NCI-H2081 treated with DMSO at 0.1 percent for 48 hours (cell line): ENCODE results near the gene EIPR1.
"Not testable (repeated sequence)": the region's sequence is repeated elsewhere in the genome, so short reads cannot be mapped to it uniquely, and the experiment has no call there.

Experiments used
- DNase-seq: peaks from one replicate; lab custom pipeline; 2025; lab: John Stamatoyannopoulos, UW

The EIPR1 gene

DNA sequence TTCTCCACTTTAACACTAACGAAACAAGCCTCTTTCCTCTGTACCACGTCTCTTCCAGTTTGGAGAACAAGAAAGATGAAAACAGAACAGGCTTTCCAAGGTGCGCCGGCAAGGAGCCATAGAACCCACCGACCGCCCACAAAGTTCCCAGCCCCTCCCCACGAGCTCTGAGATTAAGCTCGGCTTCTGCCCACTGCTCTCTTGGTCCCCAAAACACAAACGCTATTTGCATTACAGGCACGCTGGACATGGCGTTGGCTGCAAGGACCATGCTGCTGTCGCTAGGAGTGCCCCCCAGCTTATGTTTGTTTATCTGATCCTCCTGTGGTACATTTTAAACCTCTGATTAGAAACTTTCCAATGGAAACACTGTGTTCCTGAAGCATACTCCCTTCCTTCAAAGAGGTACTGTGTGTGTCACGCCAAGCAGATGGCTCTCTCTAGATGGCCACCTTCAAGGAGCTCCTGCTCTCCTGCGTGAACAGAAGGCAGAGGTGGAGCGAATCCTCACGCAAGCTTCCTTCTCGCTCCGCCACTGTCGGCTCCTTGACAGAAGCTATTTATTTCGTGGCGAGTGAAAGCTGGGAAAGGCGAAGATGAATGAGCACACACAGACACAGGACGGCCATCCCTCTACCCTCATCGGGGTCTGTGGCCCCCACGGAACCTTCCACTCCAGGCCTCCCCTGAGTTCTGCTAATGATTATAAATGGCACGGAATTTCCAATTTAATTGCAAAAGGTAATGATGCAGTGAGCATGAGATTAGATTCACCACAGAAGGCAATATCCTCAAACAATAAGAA is 166.2 kb downstream of the EIPR1 start:
- no peak for DNase-seq

DNA sequence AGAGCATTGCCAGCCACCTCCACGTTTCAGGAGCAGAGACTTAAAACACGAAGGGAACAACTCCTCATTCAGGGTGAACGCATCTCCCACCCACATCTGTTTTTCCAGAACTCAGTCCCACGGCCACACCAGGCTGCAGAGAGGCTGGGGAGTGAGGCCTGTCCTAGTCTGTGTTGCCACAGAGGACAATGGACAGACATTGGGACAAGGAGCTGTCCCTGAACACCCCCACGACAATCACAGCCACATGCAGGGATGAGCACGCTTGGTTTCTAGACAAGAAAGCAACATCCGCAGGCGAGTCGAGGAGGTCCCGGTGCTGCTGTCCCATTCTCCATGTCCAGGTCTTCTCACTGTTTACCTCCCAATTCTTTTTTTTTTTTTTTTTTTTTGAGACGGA is 167.4 kb downstream of the EIPR1 start:
- DNase-seq = no peak

DNA sequence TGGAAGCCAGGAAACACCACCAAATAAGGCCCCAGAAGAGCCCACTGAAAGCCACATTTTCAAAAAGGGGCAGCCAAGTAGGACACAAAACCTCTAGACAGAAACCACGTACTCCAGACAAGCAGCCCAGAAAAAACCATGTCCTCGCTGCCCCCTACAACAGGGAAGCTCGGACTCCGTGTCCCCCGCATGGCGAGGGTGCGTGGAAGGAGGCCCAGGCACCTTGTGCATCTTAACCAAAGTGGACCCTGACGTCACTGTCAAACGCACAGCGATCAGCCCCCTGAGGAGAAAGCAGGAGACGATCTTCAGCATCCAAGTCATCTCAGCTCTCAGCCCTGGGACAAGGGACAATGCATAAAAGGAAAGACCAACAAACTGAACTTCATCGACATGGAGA is 168.4 kb downstream of the EIPR1 start:
- DNase-seq = no peak

DNA sequence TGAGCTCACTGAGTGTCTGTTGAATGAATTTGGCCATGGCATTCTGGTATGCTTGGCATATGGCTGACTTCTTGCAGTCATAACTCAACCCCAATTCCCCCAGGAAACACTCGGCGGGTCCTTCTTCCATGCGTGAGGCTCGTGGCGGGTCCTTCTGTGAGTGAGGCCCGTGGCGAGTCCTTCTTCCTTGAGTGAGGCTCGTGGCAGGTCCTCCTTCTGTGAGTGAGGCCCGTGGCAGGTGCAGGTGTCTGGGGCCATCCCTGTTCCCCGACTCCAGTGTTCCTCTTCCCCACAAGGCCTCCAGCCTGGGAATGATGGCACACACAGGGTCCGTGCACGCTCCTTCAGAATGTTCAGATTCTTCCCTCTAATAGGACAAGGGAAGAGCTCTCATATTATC is 169.0 kb downstream of the EIPR1 start:
- no peak for DNase-seq

DNA sequence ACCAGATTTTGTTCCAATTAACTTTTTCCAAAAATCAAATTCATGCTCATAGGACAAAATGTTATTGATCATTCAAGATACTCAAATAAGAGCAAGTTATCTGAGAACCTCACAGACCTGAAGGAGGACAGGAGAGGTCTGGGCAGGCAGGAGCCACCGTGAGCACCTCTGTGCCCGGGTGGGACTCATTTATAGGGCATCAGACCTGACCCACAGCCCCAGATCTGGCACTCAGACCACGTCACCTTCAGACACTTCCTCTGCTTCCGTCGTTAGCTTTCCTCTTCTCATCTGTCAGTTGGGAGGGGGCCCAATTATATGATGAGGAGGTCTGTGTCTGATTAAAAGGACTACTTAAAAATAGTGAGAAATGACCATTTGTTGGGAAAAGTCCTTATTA is 169.4 kb downstream of the EIPR1 start:
- no peak for DNase-seq

DNA sequence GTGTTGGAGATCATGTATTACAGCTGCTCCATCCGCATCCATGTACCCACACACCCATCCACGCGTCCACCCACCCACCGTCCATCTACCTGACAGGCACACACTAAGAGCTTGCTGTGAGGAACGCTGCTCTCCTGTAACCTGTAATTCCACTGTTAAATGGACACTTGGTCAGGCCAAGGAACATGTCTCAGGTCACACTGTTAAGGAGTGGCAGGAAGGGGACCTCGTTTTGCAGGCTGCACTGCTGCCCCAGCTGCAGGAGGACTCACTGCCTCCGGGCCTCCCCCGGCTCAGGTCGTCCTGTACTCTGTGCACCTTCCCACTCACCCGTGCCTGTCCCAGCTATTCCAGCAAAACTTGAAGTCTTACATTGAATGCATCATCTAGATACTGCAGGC is 170.5 kb downstream of the EIPR1 start:
- no peak for DNase-seq

DNA sequence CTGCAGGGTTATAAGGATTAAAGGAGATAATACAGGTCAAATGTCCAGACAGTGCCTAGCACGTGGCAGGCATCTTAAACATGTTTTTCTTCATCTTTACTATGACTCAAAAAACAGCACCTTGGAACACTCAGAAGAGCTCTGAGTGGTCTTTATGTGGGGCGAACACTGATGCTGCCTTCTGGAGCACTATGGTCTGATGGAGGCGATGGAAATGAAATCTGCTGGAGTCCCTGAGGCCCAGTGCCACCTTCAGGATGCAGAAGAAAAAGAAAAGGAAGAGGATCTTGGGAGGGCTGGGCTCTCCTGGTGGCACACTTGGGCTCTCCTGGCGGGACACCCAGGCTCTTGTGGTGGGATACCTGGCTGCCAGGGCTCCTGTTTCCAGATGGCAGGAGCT is 171.8 kb downstream of the EIPR1 start:
- DNase-seq = no peak

DNA sequence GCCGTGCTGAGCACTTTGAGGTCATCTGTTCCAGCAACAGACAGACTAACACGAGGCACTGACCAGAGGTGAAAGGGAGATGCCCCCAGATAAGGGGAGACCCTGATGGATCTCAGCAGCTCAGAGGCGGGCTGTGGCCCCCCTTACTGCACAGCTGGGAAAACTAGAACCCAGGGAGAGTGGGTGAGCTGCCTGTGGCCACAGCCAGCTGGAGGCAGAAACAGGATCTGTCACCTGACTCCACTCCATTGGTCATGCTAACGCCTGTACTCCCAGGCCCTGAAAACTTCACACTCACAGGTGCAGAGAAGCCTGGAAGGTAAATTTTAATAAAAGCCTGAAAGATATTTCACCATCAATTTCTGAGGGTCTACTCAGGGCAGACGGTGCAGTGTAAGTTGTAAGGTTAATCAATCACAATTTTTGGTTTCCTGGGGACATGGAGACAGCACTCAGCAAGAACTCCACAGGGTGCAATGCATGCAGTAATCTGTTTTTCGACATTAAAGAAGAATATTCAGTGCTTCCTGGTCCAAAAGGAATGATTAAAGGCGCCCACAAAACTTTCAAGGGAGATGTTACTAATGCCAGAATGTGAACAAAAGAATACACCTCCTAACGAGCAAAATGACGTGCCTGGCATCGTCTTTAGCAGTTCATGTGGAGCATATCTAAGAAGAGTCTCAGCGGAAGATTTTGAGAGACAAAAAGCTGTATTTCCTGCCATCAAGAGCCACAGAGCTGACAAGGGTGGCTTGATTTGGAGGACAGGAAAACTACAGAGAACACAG is 173.4 kb downstream of the EIPR1 start:
- DNase-seq = no peak

DNA sequence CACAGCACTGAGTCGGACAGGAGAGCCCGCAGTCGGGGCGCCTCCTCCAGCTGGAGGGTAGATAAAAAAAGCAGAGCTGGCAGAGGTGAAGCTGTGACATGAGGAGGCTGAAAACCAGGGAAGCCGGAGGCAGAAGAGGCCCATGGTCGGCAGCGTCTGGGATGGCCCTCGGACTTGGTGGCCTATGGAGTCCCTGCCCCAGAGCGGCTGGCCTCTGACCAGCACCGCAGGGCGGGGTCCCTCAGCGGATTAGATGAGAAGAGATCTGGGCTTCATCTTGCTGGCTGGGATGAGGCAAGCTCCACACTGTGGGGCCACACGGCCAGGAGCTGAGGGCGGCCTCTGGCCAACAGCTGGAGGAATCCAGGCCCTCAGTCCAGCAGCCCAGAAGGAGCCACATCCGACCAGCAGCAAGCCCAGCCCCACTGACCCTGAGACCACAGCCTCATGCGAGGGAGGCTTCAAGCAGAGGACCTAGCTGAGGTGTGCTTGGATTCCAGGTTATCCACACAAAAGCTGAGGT is 174.1 kb downstream of the EIPR1 start:
- no peak for DNase-seq

DNA sequence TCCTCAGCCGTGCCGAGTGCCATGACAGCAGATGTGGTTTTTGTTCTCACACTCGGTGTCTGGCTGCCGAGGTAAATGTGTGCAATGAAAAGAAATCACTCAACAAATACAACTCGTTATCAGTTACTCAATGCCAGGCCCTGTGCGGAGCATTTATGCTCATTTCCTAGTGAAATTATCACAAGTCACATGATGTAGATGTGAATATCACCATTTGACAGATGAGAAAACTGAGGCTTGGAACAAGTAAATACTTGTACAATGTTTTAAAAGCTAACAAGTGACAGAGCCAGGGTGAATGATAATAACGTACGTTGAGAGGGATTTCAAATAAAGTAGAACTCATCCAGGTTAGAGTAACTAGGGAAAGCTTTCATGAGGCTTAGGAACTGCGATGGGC is 174.7 kb downstream of the EIPR1 start:
- no peak for DNase-seq

DNA sequence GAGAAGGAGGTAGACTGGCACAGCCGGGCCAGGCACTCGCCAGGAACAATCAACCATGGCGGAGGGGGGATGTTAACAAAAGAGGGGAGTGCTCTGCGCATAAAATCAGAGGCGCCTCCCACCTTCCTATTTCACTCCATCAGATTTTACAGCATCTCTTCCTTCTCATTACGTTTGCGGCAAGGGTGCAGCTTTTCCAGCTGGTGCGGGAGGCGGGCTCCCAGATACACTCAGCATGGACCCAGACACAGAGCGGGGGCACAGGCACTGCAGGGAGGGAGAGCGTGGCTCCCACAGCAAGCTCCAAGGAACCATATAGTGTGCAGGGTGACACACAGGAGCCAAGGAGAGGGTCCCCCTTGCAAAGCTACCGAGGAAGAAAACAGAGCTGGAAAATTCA is 176.3 kb downstream of the EIPR1 start:
- no peak for DNase-seq

DNA sequence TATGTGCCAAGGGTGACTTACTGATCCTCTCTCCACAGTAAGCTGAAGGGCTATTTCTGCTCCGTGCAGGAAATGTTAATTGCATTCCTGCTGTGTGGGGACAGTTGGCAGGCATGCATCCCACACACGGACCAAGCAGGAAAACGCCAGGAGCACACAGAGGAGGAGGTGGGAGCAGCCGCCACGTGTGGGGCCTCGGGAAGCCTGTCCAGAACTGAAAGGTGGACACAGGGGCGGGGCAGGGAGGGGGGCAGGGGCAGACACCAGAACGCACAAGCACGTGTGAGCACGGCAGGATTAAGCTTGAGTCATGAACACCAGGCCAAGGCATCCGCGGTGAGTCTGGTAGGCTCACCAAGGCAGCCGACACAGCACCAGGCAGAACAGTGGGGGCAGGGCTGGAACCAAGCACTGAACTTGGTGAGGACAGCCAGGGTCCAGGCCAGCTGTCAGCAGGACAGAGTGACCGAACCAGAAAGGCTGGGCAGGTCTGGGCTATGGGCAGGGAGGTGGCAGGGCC is 177.1 kb downstream of the EIPR1 start:
- DNase-seq = no peak

DNA sequence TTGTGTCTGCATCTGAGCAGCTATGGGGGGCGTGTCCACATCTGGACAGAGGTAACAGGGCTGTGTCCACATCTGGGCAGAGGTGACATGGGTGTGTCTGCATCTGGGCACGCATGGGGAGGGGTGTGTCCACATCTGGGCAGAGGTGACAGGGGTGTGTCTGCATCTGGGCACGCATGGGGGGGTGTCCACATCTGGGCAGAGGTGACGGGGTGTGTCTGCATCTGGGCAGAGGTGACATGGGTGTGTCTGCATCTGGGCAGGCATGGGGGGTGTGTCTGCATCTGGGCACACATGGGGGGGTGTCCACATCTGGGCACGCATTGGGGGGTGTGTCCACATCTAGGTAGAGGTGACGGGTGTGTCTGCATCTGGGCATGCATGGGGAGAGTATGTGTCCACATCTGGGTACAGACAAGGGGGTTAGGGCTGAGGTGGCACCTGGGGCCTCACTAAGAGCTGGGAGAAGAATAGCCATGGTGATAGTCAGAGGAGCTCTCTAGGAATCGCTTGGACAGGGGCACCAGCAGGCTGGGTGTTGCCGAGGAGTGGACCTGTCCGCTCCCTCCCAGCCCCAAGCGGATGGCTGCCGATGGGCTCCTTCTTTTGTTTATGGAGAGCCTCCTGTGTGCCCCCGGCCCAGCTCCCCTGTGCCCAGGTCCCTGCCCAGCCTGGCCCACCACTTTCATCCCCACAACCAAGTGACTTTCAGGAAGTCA is 177.8 kb downstream of the EIPR1 start:
- DNase-seq = no peak

DNA sequence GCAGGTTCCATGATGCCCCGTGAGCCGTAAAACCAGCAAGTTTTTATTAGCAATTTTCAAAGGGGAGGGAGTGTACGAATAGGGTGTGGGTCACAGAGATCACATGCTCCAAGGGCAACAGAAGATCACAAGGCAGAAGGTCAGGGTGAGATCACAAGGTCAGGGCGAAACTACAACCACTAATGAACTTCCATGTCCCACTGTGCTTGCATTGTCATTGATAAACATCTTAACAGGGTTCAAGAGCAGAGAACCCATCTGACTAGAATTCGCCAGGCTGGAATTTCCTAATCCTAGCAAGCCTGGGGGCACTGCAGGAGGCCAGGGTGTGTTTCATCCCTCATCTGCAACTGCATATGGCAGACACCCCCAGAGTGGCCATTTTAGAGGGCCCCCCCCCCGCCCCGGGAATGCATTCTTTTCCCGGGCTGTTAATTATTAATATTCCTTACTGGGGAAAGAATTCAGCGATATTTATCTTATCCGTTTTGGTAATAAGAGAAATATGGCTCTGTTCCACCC is 178.9 kb downstream of the EIPR1 start:
- DNase-seq = not testable (repeated sequence)

DNA sequence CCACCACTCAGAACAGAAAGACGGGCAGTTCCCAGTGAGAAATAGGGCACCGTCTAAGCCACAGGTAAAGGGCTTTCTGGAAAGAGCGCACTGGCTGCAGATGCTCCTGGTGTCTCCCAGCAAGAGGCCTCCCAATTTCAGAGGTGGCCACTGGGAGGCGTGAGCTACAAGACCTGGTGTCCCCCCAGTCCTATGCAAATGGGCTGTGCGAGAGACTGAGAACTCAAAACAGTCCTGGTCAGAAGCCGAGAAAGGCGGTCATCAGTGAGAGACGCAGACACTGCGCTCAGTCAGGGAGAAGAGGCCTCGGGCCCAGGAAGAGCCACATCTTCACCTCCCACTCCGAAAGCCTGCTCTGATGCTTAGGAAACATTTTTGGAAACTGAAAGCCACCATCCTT is 179.5 kb downstream of the EIPR1 start:
- DNase-seq = no peak

DNA sequence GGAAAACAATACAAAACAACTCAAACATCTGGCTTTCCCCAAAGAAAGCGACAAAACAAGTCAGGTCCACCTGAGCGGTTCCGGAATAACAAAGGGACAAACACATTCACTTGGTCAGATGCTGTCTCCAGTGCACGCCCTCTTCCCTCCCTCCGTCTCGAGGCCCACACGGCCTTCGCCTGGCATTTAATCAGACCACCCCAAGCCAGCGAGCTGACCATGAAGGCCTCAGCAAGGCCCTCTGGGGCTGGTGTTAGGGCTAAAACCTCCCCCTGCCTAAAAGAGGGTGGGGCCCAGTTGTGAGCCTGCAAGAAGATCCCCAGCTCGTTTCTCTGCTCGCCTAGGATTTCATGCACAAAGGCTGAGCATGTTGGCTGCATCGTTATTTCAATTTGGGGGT is 180.3 kb downstream of the EIPR1 start:
- no peak for DNase-seq

DNA sequence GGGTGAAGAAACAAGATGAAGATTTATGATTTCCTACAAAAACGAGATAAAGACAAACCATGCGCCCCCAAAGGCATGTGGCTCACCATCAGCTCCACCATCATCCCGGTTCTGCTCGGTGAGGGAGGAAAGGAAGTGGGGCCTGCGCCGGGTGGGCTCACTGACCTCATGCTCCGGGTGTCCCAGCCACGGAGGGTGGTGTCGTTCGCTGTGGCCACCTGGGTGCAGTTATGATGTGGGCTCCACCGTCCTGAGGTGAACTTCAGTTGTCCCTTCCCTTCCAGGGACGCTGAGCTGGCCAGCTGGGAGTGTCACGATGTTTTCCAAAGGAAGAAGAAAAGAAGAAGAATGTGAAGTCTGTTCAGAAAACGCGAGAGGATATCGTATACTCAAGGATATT is 180.9 kb downstream of the EIPR1 start:
- no peak for DNase-seq

DNA sequence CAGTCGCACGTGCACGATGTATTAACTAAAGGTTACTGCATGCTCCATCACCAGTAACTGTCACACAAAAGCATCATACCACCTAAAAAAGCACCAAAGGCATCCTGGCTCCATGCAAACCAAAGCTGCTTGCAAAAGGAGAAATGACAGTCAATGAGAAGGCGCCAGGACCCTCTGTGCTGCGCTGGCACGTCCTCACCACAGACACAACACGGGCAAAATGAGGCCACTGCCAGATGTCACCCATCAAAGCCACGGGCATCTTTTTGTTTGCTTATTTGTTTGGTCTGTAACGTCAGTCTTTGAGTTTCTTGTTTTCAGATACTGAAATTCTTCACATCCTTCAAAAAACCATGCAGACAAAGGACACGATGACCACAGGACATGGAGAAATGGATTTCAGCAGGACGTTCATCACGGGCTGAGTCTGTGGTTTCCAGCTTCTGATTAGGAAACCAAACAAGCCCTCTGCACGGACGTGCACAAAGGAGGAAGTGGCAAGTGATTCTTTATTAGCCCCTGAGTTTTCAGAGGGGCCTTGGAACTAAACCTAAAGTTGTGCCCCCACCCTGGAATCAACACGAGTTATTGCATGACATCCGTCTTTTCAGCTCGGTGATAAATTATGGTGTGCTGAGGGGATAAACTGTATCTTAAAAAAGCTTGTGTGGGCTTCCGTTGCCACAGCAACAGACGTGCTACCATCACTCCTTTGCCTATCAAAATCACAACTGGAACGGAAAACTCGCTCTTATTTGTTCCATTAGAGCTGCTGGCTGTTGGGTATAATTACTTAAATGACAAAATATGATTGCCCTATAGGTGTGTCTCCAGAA is 181.8 kb downstream of the EIPR1 start:
- DNase-seq = no peak

DNA sequence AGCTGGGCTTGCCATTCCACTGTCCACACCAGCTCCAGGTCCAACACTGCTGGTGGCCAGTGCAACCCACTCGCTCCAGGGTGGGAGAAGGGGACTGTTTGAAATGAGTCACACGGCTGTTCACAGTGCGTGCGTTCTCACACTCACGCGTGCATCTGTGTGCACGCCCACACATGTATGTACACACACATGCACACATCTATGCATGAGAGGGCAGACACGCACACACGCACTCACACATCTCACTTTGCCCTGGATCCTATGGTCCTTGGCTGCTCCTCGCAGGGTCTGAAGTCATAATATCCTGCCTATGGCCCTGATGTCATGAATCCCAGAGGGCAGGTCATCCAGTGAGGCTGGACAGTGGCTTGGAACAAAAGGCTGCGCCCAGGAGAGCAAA is 182.8 kb downstream of the EIPR1 start:
- no peak for DNase-seq

DNA sequence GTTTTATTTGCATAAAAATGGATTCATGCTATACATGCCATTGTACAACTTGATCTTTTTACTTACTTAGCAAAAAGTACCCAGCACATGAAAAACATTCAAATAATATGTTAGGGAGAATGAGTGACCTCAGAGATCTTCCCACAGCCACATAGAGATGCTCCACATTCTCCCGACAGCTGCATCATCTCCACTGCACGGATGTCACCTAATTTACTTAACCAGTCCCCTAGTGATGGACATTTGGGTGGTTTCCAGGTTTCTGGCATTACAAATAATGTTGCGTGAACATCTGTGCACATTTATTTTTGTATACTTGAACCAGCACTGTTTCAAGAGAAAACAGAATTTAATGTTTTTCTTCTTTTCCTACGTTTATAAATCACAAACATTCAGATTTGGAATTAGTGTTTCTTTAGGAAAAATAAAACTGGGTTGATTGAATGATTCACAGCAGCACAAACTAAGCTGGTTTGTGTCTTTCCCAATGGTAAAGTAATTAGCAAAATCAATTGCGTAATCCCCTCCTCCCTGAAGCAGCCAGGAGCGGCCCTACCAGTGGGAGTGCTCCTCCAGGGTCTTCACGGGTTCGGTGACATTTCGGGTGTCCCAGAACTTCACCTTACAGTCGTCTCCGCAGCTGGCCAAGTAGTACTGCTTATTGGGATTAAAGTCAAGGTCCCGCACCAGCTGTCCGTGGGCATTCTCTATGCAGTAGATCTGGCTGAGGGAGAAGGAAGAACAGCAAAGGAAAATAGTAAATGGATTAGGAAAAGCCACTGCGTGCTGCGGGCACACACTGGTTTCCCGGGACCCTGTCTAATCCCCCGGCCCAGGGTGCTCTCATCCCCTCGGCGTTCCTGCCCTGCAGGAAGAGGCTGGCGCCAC is 183.9 kb downstream of the EIPR1 start:
- no peak for DNase-seq
